Umbilical cord (tissue), 2 donors: ENCODE measurements around the gene CDCA3. TPM values are rescaled to one million over a fixed set of nuclear protein-coding genes. Genes with fewer than 3 reads are reported as not detected.
"Not testable (repeated sequence)": the region's sequence is repeated elsewhere in the genome, so short reads cannot be mapped to it uniquely, and the experiment has no call there.

ENCODE experiments used
- DNase-seq: peaks from one replicate; pipeline ENCODE4 v3.0.0-alpha.2; 2015; ENCODE audit warnings: low spot score
- total RNA-seq: library from RNA; depleted of rRNA; stranded (reverse); fragments of >200 nt; gene quantifications from one replicate; pipeline ENCODE4 v1.2.3, GENCODE V29; 2014; ENCODE audit warnings: low replicate concordance; ENCODE audit not compliant: insufficient read depth

Gene CDCA3
- 11.1 TPM for total RNA-seq

GRCh38 chr12:6851153-6851920, at the start of gene CDCA3:
Gene CDCA3, minus strand, starts transcription at chr12:6851286. Its CDS starts 334 bp downstream, at chr12:6850952.
- DNase-seq = peak; percentile 99

DNA sequence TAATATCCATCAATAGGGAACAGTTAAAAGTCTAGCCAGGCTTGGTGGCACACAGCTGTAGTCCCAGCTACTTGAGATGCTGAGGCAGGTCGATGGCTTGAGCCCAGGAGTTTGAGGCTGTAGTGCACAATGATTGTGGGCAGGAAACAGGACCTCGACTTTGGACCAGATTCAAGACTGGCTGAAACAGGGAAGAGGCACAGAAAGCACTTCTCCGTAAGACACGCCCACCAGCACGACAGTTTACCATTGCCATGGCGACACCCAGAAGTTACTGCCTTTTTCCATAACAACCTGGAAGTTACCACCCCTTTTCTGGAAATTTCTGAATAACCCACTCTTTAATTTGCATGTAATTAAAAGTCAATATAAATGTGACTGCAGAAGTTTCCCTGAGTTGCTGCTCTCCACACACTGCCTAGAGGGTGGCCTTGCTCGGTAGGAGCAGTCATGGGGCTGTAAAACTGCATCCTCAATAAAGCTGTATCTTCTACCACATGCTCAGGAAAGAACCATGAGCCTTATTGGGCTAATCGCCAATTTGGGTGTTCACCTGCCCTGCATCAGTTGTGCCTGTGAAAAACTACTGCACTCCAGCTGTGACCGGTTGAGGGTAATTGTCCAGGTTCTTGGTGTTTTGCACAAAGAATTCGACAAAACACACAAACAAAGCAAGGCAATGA, 48.9 kb upstream of the CDCA3 start:
- DNase-seq = peak; percentile 69

DNA sequence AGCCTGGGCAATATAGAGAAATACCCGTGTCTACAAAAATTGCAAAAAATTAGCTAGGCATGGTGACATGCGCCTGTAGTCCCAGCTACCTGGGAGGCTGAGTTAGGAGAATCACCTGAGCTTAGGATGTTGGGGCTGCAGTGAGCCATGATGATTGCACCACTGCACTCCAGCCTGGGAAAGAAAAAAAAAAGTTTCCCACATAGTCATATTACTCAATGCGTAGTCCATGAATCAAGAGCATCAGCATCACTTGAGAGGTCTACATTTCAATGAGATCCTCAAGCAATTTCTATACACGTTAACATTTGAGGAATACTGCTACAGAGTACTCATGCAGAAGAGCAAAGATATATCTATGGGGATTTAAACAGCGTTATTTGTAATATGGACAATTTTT, 48.3 kb upstream of the CDCA3 start:
- no peak for DNase-seq

DNA sequence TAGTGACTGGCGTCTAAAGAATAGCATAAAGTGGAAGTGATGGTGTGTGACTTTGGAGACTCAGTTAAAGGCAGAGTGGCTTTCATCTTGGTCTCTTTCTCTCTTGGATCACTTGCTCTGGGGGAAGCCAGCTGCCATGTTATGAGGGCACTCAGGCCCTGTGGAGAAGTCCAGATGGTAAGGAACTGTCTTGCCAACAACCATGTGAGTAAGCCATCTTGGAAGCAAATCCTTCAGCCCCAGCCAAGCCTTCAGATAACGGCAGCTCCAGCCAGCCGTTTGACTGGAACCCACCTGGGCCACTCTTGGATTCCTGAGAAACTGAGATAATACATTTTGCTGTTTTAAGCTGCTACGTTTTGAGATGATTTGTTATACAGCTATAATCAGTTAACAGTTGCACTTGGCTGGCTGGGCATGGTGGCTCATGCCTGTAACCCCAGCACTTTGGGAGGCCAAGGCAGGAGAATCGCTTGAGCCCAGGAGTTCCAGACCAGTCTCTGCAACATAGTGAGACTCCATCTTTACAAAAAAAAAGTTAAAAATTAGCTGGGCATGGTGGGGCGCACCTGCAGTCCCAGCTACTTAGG, 45.9 kb upstream of the CDCA3 start:
- DNase-seq = no peak

DNA sequence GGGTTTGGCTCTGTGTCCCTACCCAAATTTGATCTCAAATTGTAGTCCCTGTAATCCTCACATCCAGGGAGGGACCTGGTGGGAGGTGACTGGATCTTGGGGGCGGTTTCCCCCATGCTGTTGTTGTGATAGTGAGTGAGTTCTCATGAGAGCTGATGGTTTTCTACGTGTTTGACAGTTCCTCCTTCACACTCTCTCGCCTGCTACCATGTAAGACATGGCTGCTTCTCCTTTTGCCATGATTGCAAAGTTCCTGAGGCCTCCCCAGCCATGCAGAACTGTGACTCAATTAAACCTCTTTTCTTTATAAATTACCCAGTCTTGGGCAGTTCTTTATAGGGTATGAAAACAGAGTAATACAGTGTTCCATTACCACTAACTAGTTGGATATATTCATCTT, 43.2 kb upstream of the CDCA3 start:
- DNase-seq = no peak

DNA sequence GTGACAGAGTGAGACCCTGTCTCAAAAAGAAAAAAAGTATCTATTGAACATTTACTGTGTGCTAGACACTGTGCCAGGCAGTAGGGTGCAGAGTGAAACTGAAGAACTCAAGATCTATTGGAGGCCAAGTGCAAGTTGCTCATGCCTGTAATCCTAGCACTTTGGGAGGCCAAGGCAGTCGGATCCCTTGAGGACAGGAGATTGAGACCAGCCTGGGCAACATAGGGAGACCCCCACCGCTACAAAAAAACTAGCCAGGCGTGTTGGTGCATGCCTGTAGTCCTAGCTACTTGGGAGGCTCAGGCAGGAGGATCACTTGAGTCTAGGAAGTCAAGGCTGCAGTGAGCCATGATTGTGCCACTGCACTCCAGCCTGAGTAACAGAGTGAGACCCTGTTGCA, 41.6 kb upstream of the CDCA3 start:
- not testable (repeated sequence) for DNase-seq

- DNase-seq = no peak
These were observed 40.5 kb upstream of the CDCA3 start for GRCh38 chr12:6891646-6892001.

GRCh38 chr12:6890789-6891645, 39.9 kb upstream of the CDCA3 start:
- peak; percentile 98 for DNase-seq

- DNase-seq = not testable (repeated sequence)
These were observed 38.9 kb upstream of the CDCA3 start for GRCh38 chr12:6889775-6890573.

- DNase-seq = not testable (repeated sequence)
These were observed 37.7 kb upstream of the CDCA3 start for GRCh38 chr12:6888794-6889193.

DNA sequence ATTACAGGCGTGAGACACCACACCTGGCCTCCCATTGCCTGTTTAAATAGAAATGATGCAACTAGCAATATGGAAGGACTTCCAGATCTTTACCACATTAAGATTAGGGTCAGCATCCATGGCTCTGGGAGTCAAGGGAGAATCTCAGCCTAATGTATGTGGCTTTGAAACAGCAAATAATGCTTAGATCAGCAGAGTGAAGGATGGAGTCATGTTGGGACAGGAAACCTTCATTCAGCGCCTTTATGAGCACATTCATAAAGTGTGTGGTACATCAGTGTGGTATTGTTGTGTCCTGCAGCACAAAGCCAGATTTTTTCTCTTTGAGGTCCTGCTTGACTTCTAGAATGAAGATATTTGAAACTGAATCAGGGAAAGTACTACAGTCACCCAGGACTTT, 37.3 kb upstream of the CDCA3 start:
- no peak for DNase-seq

DNA sequence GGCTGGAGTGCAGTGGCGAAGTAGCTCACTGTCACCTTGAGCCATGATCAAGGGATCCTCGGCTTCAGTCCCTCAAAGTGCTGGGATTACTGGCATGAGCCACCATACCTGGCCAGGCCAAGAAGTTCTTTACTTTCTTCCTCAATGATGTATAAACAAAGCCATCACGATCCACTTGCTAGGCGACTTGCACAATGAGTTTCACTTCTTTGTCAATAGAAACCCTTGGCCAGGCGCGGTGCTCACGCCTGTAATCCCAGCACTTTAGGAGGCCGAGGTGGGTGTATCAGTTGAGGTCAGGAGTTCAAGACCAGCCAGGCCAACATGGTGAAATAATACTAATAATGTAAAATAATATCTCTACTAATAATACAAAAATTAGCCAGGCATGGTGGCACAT, 36.4 kb upstream of the CDCA3 start:
- no peak for DNase-seq

GRCh38 chr12:6886206-6886999, 35.3 kb upstream of the CDCA3 start:
- DNase-seq = not testable (repeated sequence)

DNA sequence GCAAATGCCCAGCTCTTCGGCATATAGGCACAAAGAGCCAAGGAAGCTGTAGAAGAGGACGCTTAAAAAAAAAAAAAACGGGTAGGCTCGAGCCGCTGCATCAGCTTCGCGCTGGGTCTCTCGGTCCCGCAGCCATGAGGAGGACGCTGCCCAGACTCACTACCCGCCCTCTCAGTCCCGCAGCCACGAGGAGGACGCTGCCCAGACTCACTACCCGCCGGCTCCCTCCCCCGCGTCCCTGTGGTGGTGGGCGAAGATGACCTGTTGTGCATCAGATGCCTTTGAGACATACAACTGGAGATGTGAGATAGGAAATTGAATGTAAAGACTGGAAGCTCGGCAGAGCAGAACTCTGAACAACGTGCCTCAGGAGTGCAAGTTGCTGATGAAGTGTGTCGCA, 33.5 kb upstream of the CDCA3 start:
- no peak for DNase-seq

GRCh38 chr12:6883683-6884082, 32.6 kb upstream of the CDCA3 start:
- DNase-seq = no peak

DNA sequence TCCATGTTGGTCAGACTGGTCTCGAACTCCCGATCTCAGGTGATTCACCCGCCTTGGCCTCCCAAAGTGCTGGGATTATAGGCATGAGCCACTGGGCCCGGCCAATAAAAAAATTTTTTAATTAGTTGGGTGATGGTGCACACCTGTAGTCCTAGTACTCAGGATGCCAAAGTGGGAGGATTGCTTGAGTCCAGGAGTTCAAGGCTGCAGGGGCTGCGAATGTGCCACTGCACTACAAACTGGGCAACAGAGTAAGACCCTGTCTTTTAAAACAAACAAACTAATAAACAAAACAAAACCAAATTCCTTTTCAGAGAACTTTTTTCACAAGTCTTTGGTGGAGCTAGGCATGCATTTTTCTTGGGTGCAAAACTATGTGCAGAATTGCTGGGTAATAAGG, 32.2 kb upstream of the CDCA3 start:
- DNase-seq = no peak

GRCh38 chr12:6879824-6880223, 28.7 kb upstream of the CDCA3 start:
- not testable (repeated sequence) for DNase-seq

DNA sequence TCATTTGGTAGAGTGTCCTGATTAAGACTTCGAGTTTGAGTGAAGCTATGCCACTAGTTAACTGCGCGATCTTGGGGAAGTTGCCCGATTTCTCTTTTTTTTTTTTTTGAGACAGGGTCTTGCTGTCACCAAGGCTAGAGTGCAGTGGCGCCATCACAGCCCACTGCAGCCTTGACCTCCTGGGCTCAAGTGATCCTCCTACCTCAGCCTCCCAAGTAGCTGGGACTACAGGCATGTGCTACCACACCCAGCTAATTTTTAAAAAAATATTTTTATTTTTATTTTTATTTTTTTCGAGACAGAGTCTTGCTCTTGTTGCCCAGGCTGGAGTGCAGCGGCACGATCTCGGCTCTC, 22.9 kb upstream of the CDCA3 start:
- DNase-seq = not testable (repeated sequence)

- peak; percentile 98 for DNase-seq
These were observed 22.3 kb upstream of the CDCA3 start, which contains the start of gene SPSB2 for GRCh38 chr12:6873094-6874014. Gene SPSB2, minus strand, starts transcription at chr12:6873303. Its CDS starts 402 bp downstream, at chr12:6872901.
